ENCODE measurements around the gene PLXNA2.

- TF ChIP-seq CTCF (IDR thresholded peaks at IDR 0.05) (no peak), POLR2A (IDR thresholded peaks at IDR 0.05) (no peak)
These were observed 233.6 kb downstream of the PLXNA2 start for GRCh38 chr1:208010487-208011071.

All from esophagus squamous epithelium (tissue), 4 donors.